Stimulated activated CD4-positive, alpha-beta T cell treated with anti-CD3 and anti-CD28 coated beads, Interleukin-15, amount 100 ng/mL, for 24 hours (primary cell): Measurements from ENCODE around the gene PDE7B.

Experiments used
- DNase-seq: peaks from one replicate; pipeline ENCODE4 v3.0.0-alpha.2; 2020

PDE7B gene

GRCh38 chr6:135939208-135939591 lies 87.7 kb downstream of the PDE7B start:
- DNase-seq, result no peak

DNA sequence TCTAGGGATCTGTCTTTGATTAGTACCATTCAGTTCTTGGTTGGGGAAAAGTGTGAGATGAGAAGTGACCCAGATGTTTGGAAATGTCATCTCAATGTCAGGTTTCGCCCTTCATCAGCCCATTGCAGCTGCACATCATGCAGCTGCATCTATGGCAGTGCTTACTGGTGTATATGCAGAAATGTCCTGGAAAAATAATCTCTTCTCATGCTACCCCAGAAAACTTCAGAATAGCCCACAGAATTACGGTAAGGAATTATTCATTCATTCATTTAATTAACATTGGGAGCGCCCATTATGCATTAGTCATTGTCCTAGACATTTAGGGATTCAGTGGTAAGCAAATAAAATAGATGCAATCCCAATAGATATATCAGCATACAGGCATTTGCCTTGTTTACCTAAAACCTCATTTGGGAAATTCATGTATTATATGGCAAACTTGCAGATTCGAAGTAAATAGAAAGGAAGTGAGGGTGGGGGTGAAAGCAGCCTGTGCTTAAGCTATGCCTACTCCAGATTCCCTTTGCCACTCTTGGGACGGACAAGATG lies 89.2 kb downstream of the PDE7B start:
- DNase-seq, result no peak

- DNase-seq, result no peak
Observed at GRCh38 chr6:135941275-135942025, 89.9 kb downstream of the PDE7B start.

GRCh38 chr6:135944120-135944519 lies 92.6 kb downstream of the PDE7B start:
- no peak for DNase-seq

GRCh38 chr6:135946674-135947073 lies 95.2 kb downstream of the PDE7B start:
- no peak for DNase-seq

- no peak for DNase-seq
Observed at GRCh38 chr6:135950669-135951068, 99.2 kb downstream of the PDE7B start.

DNA sequence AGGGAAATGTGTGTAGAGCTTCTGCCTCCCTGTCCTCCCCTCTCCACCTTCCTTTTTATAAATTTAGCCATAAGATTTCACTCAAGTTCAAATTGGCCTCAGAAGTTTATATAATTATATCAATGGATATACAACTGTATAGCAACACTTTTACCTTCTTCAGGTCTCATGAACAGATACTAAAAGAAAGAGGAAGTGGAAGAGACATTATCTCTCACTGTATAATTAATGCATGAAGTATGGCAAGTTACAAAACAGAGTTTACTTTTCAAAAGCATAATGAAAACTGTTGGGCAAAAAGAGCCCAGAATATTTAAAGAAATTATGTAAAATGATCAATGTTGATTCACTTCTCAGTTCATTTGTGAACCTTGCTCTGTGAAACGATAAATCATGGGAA lies 99.7 kb downstream of the PDE7B start:
- no peak for DNase-seq

- no peak for DNase-seq
Observed at GRCh38 chr6:135953818-135954217, 102.3 kb downstream of the PDE7B start.

GRCh38 chr6:135955099-135955498 lies 103.6 kb downstream of the PDE7B start:
- DNase-seq, result no peak

DNA sequence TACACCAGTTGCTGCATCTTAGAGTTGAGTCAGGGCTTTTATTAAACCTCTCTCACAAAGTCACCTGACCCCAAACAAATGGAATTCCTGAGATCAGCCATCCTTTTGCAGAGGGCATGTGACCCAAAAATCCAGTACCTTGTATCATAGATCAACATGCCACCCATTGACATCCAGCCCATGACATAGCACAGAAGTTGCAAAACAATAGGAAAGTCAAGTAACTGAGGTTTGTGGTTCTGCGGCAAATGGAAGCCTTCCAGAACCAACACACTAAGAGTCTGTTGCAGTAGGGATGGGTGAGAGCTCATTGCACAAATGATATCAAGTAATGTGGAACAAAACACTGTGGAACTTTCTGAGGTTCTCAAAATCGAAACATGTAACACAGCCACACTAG lies 111.2 kb downstream of the PDE7B start:
- no peak for DNase-seq

- DNase-seq, result no peak
Observed at GRCh38 chr6:135970750-135971149, 119.2 kb downstream of the PDE7B start.

GRCh38 chr6:135971351-135971750 lies 119.8 kb downstream of the PDE7B start:
- no peak for DNase-seq

GRCh38 chr6:135972150-135972549 lies 120.6 kb downstream of the PDE7B start:
- no peak for DNase-seq

GRCh38 chr6:135972586-135972985 lies 121.1 kb downstream of the PDE7B start:
- no peak for DNase-seq

DNA sequence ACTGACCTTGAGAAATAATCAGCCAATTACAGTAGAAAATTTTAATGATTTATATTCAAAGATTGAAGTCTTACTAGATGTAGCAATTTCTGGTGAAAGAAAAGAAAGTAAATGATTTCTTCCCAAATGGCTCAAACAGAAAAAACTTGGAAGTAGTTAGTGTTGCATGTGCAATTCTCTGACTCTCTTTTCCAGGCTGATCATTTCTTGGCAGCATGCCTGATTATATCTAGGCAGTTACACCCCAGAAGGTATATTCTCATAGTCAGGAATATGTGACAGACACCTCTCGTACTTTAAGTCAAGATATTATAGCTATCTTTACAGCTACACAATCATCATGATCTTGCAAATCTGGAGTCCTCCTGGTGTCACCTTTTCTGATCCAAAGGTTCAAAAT lies 122.9 kb downstream of the PDE7B start:
- no peak for DNase-seq

GRCh38 chr6:135976585-135976984 lies 125.1 kb downstream of the PDE7B start:
- DNase-seq, result no peak

DNA sequence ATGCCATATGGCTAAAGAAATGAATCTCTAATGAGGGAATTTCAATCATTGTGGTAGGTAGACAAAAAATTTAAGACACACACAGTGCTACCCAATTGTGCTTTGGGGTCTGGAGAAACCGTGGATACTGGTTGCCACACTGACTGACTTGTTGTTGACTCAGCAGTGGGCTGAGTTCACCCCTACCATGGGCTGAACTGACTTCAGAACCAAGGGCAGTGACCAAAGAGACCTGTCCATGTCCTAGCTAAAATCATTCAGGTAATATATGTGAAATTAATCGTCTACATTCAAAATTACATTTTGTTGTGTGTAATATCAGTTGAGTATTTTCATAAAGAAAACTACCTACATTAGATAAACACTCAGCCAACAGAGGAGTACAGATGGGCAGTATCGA lies 131.6 kb downstream of the PDE7B start:
- no peak for DNase-seq

DNA sequence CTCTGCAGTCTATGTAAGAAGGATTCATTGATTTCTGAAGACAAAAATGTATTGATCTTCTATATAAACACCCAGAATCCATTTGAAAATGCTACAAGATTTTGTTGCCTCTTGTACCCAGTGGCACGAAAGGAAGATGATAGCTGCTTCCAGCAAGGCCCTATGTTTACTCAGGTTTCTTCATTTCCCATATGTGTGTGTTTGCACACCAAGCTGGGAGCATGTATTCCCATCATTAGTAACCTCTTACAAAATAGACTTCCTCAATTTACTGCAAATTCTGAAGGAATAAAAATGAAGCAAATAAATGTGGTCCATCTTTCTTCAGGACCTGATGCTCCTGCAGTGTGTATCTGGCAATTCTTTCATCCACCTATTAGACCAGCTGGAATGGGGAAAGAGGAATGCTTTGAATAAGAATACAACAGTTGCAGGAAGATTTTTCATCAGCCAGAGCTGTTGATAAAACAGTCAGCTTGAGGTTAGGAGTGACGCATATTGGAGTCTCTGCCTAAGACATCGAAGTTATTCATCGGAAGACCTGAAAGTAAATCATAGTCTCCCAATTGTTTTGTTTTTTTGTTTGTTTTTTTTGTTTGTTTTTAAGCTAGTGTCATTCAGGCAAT lies 132.3 kb downstream of the PDE7B start:
- DNase-seq, result no peak

DNA sequence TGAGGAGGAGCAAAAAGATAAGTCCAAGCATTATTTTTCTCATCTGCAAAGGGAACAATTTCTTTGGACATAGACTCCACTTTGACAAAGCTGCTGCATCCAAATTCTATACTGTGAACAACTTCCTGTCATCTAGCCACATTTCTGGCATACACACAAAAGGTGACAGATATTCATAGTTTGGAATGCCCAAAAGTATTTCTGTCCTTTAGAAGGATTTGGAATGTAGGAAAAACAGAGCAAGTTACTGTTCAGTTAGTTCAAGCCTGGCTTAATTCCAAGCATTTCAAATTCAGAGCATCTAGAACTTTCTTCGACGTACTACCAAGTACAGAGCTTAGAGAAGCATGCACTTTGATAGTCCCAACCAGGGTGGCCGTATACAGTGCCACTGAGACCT lies 134.0 kb downstream of the PDE7B start:
- no peak for DNase-seq

DNA sequence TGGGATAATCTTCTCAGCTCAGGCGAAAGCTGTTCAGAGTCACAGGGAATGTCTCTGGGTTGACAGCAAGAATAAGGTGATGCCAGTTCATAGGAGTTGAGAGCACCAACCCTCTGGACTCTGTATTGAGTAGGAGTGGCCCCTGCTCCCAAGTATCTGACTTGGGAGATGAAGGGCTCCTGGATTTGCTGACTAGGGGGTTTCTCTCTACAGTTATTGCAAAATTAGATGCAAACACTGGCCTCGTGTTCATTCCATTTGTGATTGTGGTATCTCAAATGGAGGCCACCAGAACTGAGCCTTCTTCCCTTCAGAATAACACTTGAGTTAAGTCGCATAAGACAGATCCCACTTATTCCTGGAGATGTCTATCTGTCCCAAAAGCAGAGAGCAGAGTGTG lies 135.7 kb downstream of the PDE7B start:
- no peak for DNase-seq

GRCh38 chr6:135990439-135990838 lies 138.9 kb downstream of the PDE7B start:
- DNase-seq, result no peak

GRCh38 chr6:135990855-135991464 lies 139.5 kb downstream of the PDE7B start:
- no peak for DNase-seq

DNA sequence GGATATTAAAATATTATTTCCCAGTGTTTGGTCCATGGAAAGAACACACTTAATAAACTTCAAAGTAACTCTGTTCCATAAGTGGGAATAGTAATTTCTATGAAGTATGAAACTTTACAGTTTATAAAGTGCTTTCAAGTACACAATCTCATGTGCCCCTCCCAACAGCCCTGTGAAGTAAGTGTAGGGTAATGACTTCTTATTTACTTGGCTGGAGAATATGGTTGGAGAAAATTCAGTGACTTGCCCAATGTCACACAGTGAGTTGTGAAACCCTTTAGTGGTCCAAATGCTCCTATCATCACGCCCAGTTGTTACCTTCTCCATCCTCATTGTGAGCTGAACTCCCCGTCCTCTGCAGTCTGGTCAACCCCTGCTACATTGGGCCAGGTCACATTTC lies 141.2 kb downstream of the PDE7B start:
- DNase-seq, result no peak

DNA sequence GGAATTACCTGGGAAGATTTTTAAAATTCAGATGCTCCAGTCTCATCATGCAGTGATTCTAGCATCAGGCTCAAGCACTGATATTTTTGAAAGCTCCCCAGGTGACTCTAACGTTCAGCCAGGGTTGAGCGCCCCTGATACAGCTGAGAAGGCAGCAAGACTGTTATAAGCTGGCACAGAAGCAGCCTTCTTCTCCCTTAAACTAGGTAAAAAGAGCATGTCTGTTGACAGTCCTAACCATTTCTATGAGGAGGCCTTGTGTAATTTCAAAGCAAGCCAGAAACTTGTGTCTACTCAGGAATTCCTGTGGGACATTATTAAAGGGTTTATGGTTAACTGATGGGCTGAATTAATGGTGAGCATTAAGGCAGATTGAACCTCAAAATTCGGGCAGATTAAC lies 141.9 kb downstream of the PDE7B start:
- DNase-seq, result no peak
